Kidney (tissue), 14 donors: ENCODE results near the gene ERBB4. TPM values are rescaled to one million over a fixed set of nuclear protein-coding genes. Genes with fewer than 3 reads are reported as not detected.

Experiments used
- DNase-seq, 5 donors: peaks; one replicate each; pipeline ENCODE4 v3.0.0-alpha.2; 2013 to 2020
- FAIRE-seq: peaks from 2 replicates; lab custom pipeline; 2012; peaks lifted over from hg19 to GRCh38; lab: Jason Lieb, UNC
- H3K27ac ChIP-seq, 2 donors: one replicate each; pipeline ENCODE4 v1.7.0; 2013; ENCODE audit warnings: low read depth in 2 of 2, low read length in 2 of 2, inconsistent platforms in 1 of 2
- H3K27me3 ChIP-seq: one replicate; pipeline ENCODE4 v1.7.1; 2013; ENCODE audit warnings: low read length, inconsistent platforms; ENCODE audit not compliant: control insufficient read depth, insufficient read depth
- H3K36me3 ChIP-seq, 3 donors: one replicate each; pipeline versions ENCODE4 v1.7.0 to v1.7.1; 2013; ENCODE audit warnings: low read length in 3 of 3, control low read depth in 1 of 3, inconsistent platforms in 1 of 3; ENCODE audit not compliant: insufficient read depth in 3 of 3, control insufficient read depth in 2 of 3
- H3K4me1 ChIP-seq, 3 donors: one replicate each; pipeline versions ENCODE4 v1.7.0 to v1.7.1; 2013; ENCODE audit warnings: low read length in 3 of 3, inconsistent platforms in 1 of 3, low read depth in 1 of 3; ENCODE audit not compliant: control insufficient read depth in 2 of 3, insufficient read depth in 2 of 3
- H3K4me3 ChIP-seq, 3 donors: one replicate each; pipeline versions ENCODE4 v1.7.0 to v1.8.1; 2013; ENCODE audit warnings: low read length in 3 of 3, control low read depth in 1 of 3, inconsistent platforms in 1 of 3
- H3K9ac ChIP-seq, 3 donors: one replicate each; pipeline versions ENCODE4 v1.7.0 to v1.7.1; 2013; ENCODE audit warnings: low read length in 3 of 3, control low read depth in 1 of 3, inconsistent platforms in 1 of 3
- H3K9me3 ChIP-seq, 3 donors: one replicate each; pipeline versions ENCODE4 v1.7.0 to v1.7.1; 2013; ENCODE audit warnings: low read length in 3 of 3, control low read depth in 1 of 3, inconsistent platforms in 1 of 3; ENCODE audit not compliant: control insufficient read depth in 2 of 3, insufficient read depth in 1 of 3
- CTCF ChIP-seq: IDR thresholded peaks from 3 replicates; pipeline ENCODE4 v1.5.1; 2012; ENCODE audit warnings: mild to moderate bottlenecking, moderate library complexity, borderline replicate concordance; ENCODE audit not compliant: insufficient read depth; ENCODE audit errors: extremely low read depth
- intact Hi-C: fragments of 100-400 bp; cut with DNase I; formaldehyde crosslinking; loops from one replicate; pipeline ENCODE4 v1.11.1; 2022
- polyA plus RNA-seq: library from polyadenylated mRNA; stranded (reverse); fragments of 350-450 nt; fragmentation: Illumina TruSeq; extraction: RNeasy Lipid Tissue Mini Kit (QIAGEN cat#74804); gene quantifications from one replicate; pipeline ENCODE4 v1.2.3, GENCODE V29; 2014; ENCODE audit warnings: low read depth, low replicate concordance; ENCODE audit not compliant: insufficient read depth
- total RNA-seq: library from RNA; stranded (reverse); fragmentation: NEBNext Ultra II Directional; extraction: Animal tissue kit (Norgen Biotek cat#: 25700); gene quantifications from one replicate; pipeline ENCODE4 v1.2.1, GENCODE V29; 2021
- donor health status: control.
- donor health status: control.
- donor health status: control.
- donor health status: control.
- donor health status: control.
- donor health status: DM: yes; HTN: yes; CAD: no.
- donor health status: Normal renal cell carcinoma (clear cell type).

ERBB4 gene
- total and polyA plus RNA-seq, 2 donors from 2014 or later: 3.9 to 152 TPM

- no peak for DNase-seq
- Histone ChIP-seq H3K27ac (no peak overlapping the region), H3K27me3 (no peaks in the 10 kb centered on the region), H3K4me1 (no peaks in the 10 kb centered on the region), H3K4me3 (no peak overlapping the region), H3K36me3 (no peaks in the 10 kb centered on the region), H3K9me3 (no peaks in the 10 kb centered on the region), H3K9ac (no peak overlapping the region)
- intact Hi-C loops: no loop called here
- TF ChIP-seq CTCF: no peak
- no peak for FAIRE-seq
Measured at GRCh38 chr2:211436182-211436581, 1102.4 kb downstream of the ERBB4 start.

GRCh38 chr2:211435331-211435730 is 1103.3 kb downstream of the ERBB4 start:
- FAIRE-seq: no peak
- intact Hi-C loops: no loop called here

GRCh38 chr2:211434773-211435172 is 1103.8 kb downstream of the ERBB4 start:
- Histone ChIP-seq H3K4me3 (no peak overlapping the region), H3K27ac (no peak overlapping the region), H3K9me3 (no peaks in the 10 kb centered on the region), H3K4me1 (no peaks in the 10 kb centered on the region), H3K27me3 (no peaks in the 10 kb centered on the region), H3K9ac (no peak overlapping the region), H3K36me3 (no peaks in the 10 kb centered on the region)
- no peak for TF ChIP-seq CTCF
- FAIRE-seq: no peak
- DNase-seq: no peak
- intact Hi-C loops: no loop called here

More at GRCh38 chr2:211435331-211435730, 1103.3 kb downstream of the ERBB4 start:
- no peak for TF ChIP-seq CTCF
- Histone ChIP-seq H3K4me3 (no peak overlapping the region), H3K9me3 (no peaks in the 10 kb centered on the region), H3K27ac (no peak overlapping the region), H3K27me3 (no peaks in the 10 kb centered on the region), H3K4me1 (no peaks in the 10 kb centered on the region), H3K36me3 (no peaks in the 10 kb centered on the region), H3K9ac (no peak overlapping the region)
- DNase-seq: peak in 1 of 5 donors; percentile 40

- no peak for TF ChIP-seq CTCF
- H3K4me3 ChIP-seq: no peak overlapping the region
- no peaks in the 10 kb centered on the region for H3K4me1 ChIP-seq
- no peaks in the 10 kb centered on the region for H3K9me3 ChIP-seq
- no peaks in the 10 kb centered on the region for H3K36me3 ChIP-seq
- H3K27ac ChIP-seq: no peak overlapping the region
- H3K9ac ChIP-seq: no peak overlapping the region
- intact Hi-C loops: no loop called here
- DNase-seq (no peak), FAIRE-seq (no peak)
- no peaks in the 10 kb centered on the region for H3K27me3 ChIP-seq
Measured at GRCh38 chr2:211429256-211429920, 1109.2 kb downstream of the ERBB4 start.
